ENCODE data around the gene SF3A2.

DNA sequence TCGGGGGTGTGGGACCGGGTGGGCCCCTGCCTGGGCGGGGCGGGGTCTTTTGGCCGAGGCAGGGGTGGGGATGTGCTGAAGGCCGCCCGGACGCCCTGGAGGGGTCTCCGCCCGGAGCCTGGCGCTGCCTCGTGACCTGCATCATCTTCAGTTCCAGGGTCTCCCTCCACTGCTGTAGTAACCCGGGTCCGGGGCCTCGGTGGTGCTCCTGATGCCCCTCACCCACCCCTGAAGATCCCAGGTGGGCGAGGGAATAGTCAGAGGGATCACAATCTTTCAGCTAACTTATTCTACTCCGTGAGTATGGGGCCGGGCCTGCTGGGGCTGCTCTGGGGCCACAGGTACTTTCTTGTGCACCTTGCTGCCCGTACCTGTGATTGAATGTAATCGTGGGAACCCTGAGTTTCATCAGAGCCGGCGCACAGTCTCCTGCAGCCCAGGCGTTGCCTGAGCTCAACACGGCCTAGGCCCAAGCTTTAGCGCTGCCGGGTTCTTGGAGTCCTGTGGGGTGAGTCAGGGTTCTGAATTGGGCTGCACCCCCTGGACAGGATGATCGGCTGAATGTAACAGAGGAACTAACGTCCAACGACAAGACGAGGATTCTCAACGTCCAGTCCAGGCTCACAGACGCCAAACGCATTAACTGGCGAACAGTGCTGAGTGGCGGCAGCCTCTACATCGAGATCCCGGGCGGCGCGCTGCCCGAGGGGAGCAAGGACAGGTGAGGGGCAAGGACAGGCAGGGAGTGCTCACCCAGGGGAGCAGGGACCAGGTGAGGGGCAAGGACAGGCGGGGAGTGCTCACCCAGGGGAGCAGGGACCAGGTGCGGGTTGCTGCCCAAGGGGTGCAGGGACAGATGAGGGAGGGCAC is 34.8 kb downstream of the SF3A2 start:
- TF ChIP-seq POLR2A (IDR thresholded peaks at IDR 0.05; ENCODE audit: low read depth, low read length): no peak
- TF ChIP-seq TAF1 (IDR thresholded peaks at IDR 0.05; ENCODE audit: low read depth, low read length): no peak
- no peak for TF ChIP-seq POLR2AphosphoS5 (IDR thresholded peaks at IDR 0.05; ENCODE audit: low read depth, low read length)
- TF ChIP-seq SPI1 (IDR thresholded peaks at IDR 0.05; ENCODE audit: low read depth, low read length): no peak

Data from GM12891 (cell line).